ENCODE measurements around the gene ZCCHC14.
"Not testable (repeated sequence)": the region's sequence is repeated elsewhere in the genome, so short reads cannot be mapped to it uniquely, and the experiment has no call there.

ZCCHC14 gene

GRCh38 chr16:87376660-87377059 lies 116.2 kb downstream of the ZCCHC14 start:
- no peak for FAIRE-seq

- FAIRE-seq = no peak
Observed at GRCh38 chr16:87375426-87376135, 117.2 kb downstream of the ZCCHC14 start.

- no peak for FAIRE-seq
Observed at GRCh38 chr16:87374313-87374712, 118.5 kb downstream of the ZCCHC14 start.

- FAIRE-seq = no peak
Observed at GRCh38 chr16:87372305-87372704, 120.5 kb downstream of the ZCCHC14 start.

GRCh38 chr16:87371261-87371866 lies 121.5 kb downstream of the ZCCHC14 start:
- no peak for FAIRE-seq

- no peak for FAIRE-seq
Observed at GRCh38 chr16:87369796-87370719, 122.8 kb downstream of the ZCCHC14 start.

- no peak for FAIRE-seq
Observed at GRCh38 chr16:87369117-87369765, 123.6 kb downstream of the ZCCHC14 start.

- no peak for FAIRE-seq
Observed at GRCh38 chr16:87368029-87368770, 124.6 kb downstream of the ZCCHC14 start.

GRCh38 chr16:87367529-87367928 lies 125.3 kb downstream of the ZCCHC14 start:
- FAIRE-seq = no peak

- no peak for FAIRE-seq
Observed at GRCh38 chr16:87366930-87367329, 125.9 kb downstream of the ZCCHC14 start.

GRCh38 chr16:87366288-87366687 lies 126.5 kb downstream of the ZCCHC14 start:
- FAIRE-seq = no peak

GRCh38 chr16:87365021-87365713 lies 127.7 kb downstream of the ZCCHC14 start:
- no peak for FAIRE-seq

GRCh38 chr16:87363771-87364455 lies 128.9 kb downstream of the ZCCHC14 start:
- no peak for FAIRE-seq

GRCh38 chr16:87362828-87363559 lies 129.8 kb downstream of the ZCCHC14 start:
- not testable (repeated sequence) for FAIRE-seq

- FAIRE-seq = no peak
Observed at GRCh38 chr16:87361916-87362619, 130.8 kb downstream of the ZCCHC14 start.

- no peak for FAIRE-seq
Observed at GRCh38 chr16:87360862-87361610, 131.8 kb downstream of the ZCCHC14 start.

- no peak for FAIRE-seq
Observed at GRCh38 chr16:87359121-87359520, 133.7 kb downstream of the ZCCHC14 start.

GRCh38 chr16:87358696-87359095 lies 134.1 kb downstream of the ZCCHC14 start:
- no peak for FAIRE-seq

GRCh38 chr16:87358250-87358649 lies 134.6 kb downstream of the ZCCHC14 start:
- FAIRE-seq = no peak
